HepG2 (cell line): ENCODE results near the gene AJUBA. TPM values are rescaled to one million over a fixed set of nuclear protein-coding genes. Genes with fewer than 3 reads are reported as not detected.

Source experiments
- AGO2 ChIP-seq: fragments of 200-400 bp; formaldehyde crosslinking; optimal IDR thresholded peaks from 2 replicates; pipeline ENCODE3; 2017; ENCODE audit warnings: mild to moderate bottlenecking, low read depth, low read length, moderate library complexity
- BORCS8-MEF2B ChIP-seq: sonication (generic); formaldehyde crosslinking; IDR thresholded peaks from 2 replicates; pipeline ENCODE4 v1.8.0; 2022; ENCODE audit warnings: mild to moderate bottlenecking, missing genetic modification reagents
- BRD4 ChIP-seq: sonication (generic); formaldehyde crosslinking; IDR thresholded peaks from 2 replicates; pipeline ENCODE4 v1.4.0; 2020; ENCODE audit warnings: missing genetic modification reagents
- EED ChIP-seq: sonication (generic); formaldehyde crosslinking; IDR thresholded peaks from 2 replicates; pipeline ENCODE4 v1.5.0; 2020; ENCODE audit warnings: mild to moderate bottlenecking, missing genetic modification reagents
- JARID2 ChIP-seq: sonication (generic); formaldehyde crosslinking; IDR thresholded peaks from 2 replicates; pipeline ENCODE4 v1.8.1; 2023; ENCODE audit warnings: missing genetic modification reagents, inconsistent platforms; ENCODE audit not compliant: insufficient replicate concordance
- MEIS2 ChIP-seq: sonication (generic); formaldehyde crosslinking; IDR thresholded peaks from 2 replicates; pipeline ENCODE4 v1.9.0; 2021; ENCODE audit warnings: mild to moderate bottlenecking, missing genetic modification reagents
- MZF1 ChIP-seq: sonication (generic); formaldehyde crosslinking; IDR thresholded peaks from 2 replicates; pipeline ENCODE4 v1.8.1; 2023; ENCODE audit warnings: mild to moderate bottlenecking, missing genetic modification reagents, borderline replicate concordance
- SMAD1 ChIP-seq: sonication (generic); formaldehyde crosslinking; IDR thresholded peaks from 2 replicates; pipeline ENCODE4 v1.4.0; 2020; ENCODE audit warnings: missing genetic modification reagents, low read depth, mild to moderate bottlenecking, borderline replicate concordance
- SMC3 ChIP-seq: IDR thresholded peaks from 2 replicates; pipeline ENCODE4 v1.6.1; 2011; ENCODE audit warnings: low read length, improper control_type of control experiment
- ZNF121 ChIP-seq: sonication (generic); formaldehyde crosslinking; IDR thresholded peaks from 2 replicates; pipeline ENCODE4 v1.5.0; 2020; ENCODE audit warnings: mild to moderate bottlenecking, missing genetic modification reagents
- ZNF292 ChIP-seq: sonication (generic); formaldehyde crosslinking; IDR thresholded peaks from 2 replicates; pipeline ENCODE4 v1.8.1; 2022; ENCODE audit warnings: mild to moderate bottlenecking, low read depth, missing genetic modification reagents, borderline replicate concordance
- ZNF337 ChIP-seq: sonication (generic); formaldehyde crosslinking; IDR thresholded peaks from 2 replicates; pipeline ENCODE4 v1.5.1; 2020; ENCODE audit warnings: missing genetic modification reagents, low read depth, mild to moderate bottlenecking, borderline replicate concordance
- ZNF367 ChIP-seq: sonication (generic); formaldehyde crosslinking; IDR thresholded peaks from 2 replicates; pipeline ENCODE4 v1.4.0; 2020; ENCODE audit warnings: missing genetic modification reagents, borderline replicate concordance
- ZNF570 ChIP-seq: sonication (generic); formaldehyde crosslinking; IDR thresholded peaks from 2 replicates; pipeline ENCODE4 v1.4.0; 2020; ENCODE audit warnings: mild to moderate bottlenecking, missing genetic modification reagents, borderline replicate concordance
- ZNF614 ChIP-seq: IDR thresholded peaks from 2 replicates; pipeline ENCODE4 v1.6.1; 2018; ENCODE audit warnings: missing biosample characterization, missing genetic modification reagents, inconsistent platforms, borderline replicate concordance
- ZNF891 ChIP-seq: sonication (generic); formaldehyde crosslinking; IDR thresholded peaks from 2 replicates; pipeline ENCODE4 v1.5.0; 2020; ENCODE audit warnings: mild to moderate bottlenecking, missing genetic modification reagents
- polyA plus RNA-seq, 8 experiments: library from polyadenylated mRNA; depleted of rRNA in 3 of 8; stranded (reverse) in 7 of 8; unstranded in 1 of 8; fragments of >200 nt; fragmentation: Illumina TruSeq in 4 of 8; extraction: Trizol in 4 of 8; gene quantifications; 2 replicates each; pipeline versions ENCODE4 v1.2.1 to v1.2.3, GENCODE V29; 2011 to 2016; ENCODE audit warnings: low read depth in 4 of 8, missing spikeins in 1 of 8, mixed read lengths in 1 of 8; ENCODE audit not compliant: insufficient read depth in 1 of 8
- total RNA-seq, 5 experiments: library from RNA; depleted of rRNA; stranded (reverse); fragments of >200 nt; fragmentation: Illumina TruSeq; extraction: Trizol; gene quantifications; 2 replicates each; pipeline ENCODE4 v1.2.3, GENCODE V29; 2016; ENCODE audit warnings: low read depth in 1 of 5
- TF ChIP-seq, protein P1 (sequence below): sonication (generic); formaldehyde crosslinking; IDR thresholded peaks from 2 replicates; pipeline ENCODE4 v1.4.0; 2020; ENCODE audit warnings: missing genetic modification reagents, borderline replicate concordance
- TF ChIP-seq, protein P2 (sequence below): sonication (generic); formaldehyde crosslinking; IDR thresholded peaks from 2 replicates; pipeline ENCODE4 v1.8.0; 2022; ENCODE audit warnings: missing genetic modification reagents, low read depth, mild to moderate bottlenecking, borderline replicate concordance
- TF ChIP-seq, protein P3 (sequence below): sonication (generic); formaldehyde crosslinking; IDR thresholded peaks from 2 replicates; pipeline ENCODE4 v1.8.1; 2023; ENCODE audit warnings: mild to moderate bottlenecking, inconsistent platforms, moderate library complexity, missing genetic modification reagents, borderline replicate concordance
- TF ChIP-seq, protein P4 (sequence below): sonication (generic); formaldehyde crosslinking; IDR thresholded peaks from 2 replicates; pipeline ENCODE4 v1.8.0; 2022; ENCODE audit warnings: mild to moderate bottlenecking, missing genetic modification reagents
- TF ChIP-seq, protein P5 (sequence below): sonication (generic); formaldehyde crosslinking; IDR thresholded peaks from 2 replicates; pipeline ENCODE4 v1.4.0; 2020; ENCODE audit warnings: mild to moderate bottlenecking, missing genetic modification reagents

AJUBA gene
- total and polyA plus RNA-seq, 2 of the 13 experiments (the other 11 are each of a cell fraction or from before 2014, with no cell fraction given), result 157 to 241 TPM

DNA sequence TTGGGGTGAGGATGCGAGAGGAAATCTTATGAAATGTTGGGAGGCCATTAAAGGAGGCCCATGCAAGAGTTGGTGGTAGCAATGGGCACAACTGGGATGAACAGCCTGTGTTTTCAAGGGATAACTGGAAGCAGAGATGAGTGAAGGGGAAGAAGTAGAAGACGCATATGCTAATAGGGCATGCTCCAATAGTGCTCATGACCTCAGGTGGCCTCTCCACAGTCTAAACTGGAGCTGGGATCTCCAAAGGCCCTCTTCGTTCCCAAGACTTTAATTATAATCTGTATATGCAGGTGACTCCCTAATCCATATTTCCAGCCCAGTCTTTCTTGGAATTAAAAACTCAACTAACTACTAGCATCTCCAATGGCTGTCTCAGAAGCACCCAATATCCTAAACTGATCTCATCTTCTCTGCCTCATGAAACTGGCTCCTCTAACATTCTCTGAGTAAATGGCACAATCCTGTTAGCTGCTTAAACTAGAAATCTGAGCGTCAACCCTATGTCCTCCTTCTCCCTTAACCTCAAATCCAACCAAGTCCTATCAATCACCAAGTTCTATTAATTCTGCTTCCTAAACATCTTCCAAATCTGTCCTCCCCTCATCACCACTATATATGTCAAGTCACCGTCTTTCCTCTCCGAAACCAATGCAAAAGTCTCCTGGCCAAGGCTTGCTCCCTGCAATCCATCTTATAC, 2.8 kb upstream of the AJUBA start (continued):
- TF ChIP-seq, protein P1, sequence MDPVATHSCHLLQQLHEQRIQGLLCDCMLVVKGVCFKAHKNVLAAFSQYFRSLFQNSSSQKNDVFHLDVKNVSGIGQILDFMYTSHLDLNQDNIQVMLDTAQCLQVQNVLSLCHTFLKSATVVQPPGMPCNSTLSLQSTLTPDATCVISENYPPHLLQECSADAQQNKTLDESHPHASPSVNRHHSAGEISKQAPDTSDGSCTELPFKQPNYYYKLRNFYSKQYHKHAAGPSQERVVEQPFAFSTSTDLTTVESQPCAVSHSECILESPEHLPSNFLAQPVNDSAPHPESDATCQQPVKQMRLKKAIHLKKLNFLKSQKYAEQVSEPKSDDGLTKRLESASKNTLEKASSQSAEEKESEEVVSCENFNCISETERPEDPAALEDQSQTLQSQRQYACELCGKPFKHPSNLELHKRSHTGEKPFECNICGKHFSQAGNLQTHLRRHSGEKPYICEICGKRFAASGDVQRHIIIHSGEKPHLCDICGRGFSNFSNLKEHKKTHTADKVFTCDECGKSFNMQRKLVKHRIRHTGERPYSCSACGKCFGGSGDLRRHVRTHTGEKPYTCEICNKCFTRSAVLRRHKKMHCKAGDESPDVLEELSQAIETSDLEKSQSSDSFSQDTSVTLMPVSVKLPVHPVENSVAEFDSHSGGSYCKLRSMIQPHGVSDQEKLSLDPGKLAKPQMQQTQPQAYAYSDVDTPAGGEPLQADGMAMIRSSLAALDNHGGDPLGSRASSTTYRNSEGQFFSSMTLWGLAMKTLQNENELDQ, result no peak
- no peak for TF ChIP-seq ZNF570
- TF ChIP-seq AGO2, result peak; percentile 12
- TF ChIP-seq ZNF337 (CRISPR knock-in tag), result no peak
- TF ChIP-seq ZNF292, result no peak
- TF ChIP-seq, protein P2, sequence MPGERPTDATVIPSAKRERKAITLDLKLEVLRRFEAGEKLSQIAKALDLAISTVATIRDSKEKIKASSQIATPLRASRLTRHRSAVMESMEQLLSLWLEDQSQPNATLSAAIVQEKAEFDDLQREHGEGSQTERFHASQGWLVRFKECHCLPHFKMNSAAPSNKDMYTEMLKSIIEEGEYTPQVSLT (CRISPR knock-in tag), result no peak
- TF ChIP-seq ZNF367 (CRISPR knock-in tag), result no peak
- no peak for TF ChIP-seq ZNF614 (CRISPR knock-in tag)
- TF ChIP-seq MZF1 (CRISPR knock-in tag), result no peak
- no peak for TF ChIP-seq MEIS2 (CRISPR knock-in tag)
- TF ChIP-seq BRD4 (CRISPR knock-in tag), result no peak
- no peak for TF ChIP-seq ZNF121
- TF ChIP-seq SMC3, result no peak
- TF ChIP-seq SMAD1 (CRISPR knock-in tag), result no peak
- TF ChIP-seq, protein P3, sequence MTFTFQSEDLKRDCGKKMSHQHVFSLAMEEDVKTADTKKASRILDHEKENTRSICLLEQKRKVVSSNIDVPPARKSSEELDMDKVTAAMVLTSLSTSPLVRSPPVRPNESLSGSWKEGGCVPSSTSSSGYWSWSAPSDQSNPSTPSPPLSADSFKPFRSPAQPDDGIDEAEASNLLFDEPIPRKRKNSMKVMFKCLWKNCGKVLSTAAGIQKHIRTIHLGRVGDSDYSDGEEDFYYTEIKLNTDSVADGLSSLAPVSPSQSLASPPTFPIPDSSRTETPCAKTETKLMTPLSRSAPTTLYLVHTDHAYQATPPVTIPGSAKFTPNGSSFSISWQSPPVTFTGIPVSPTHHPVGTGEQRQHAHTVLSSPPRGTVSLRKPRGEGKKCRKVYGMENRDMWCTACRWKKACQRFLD (CRISPR knock-in tag), result no peak
- 0 out of 2 replicates have a peak, but pooled peaks have one; percentile 33 for TF ChIP-seq BORCS8-MEF2B (CRISPR knock-in tag)
- TF ChIP-seq, protein P4, sequence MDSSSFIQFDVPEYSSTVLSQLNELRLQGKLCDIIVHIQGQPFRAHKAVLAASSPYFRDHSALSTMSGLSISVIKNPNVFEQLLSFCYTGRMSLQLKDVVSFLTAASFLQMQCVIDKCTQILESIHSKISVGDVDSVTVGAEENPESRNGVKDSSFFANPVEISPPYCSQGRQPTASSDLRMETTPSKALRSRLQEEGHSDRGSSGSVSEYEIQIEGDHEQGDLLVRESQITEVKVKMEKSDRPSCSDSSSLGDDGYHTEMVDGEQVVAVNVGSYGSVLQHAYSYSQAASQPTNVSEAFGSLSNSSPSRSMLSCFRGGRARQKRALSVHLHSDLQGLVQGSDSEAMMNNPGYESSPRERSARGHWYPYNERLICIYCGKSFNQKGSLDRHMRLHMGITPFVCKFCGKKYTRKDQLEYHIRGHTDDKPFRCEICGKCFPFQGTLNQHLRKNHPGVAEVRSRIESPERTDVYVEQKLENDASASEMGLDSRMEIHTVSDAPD (CRISPR knock-in tag), result no peak
- no peak for TF ChIP-seq EED (CRISPR knock-in tag)
- TF ChIP-seq ZNF891 (CRISPR knock-in tag), result no peak
- TF ChIP-seq, protein P5, sequence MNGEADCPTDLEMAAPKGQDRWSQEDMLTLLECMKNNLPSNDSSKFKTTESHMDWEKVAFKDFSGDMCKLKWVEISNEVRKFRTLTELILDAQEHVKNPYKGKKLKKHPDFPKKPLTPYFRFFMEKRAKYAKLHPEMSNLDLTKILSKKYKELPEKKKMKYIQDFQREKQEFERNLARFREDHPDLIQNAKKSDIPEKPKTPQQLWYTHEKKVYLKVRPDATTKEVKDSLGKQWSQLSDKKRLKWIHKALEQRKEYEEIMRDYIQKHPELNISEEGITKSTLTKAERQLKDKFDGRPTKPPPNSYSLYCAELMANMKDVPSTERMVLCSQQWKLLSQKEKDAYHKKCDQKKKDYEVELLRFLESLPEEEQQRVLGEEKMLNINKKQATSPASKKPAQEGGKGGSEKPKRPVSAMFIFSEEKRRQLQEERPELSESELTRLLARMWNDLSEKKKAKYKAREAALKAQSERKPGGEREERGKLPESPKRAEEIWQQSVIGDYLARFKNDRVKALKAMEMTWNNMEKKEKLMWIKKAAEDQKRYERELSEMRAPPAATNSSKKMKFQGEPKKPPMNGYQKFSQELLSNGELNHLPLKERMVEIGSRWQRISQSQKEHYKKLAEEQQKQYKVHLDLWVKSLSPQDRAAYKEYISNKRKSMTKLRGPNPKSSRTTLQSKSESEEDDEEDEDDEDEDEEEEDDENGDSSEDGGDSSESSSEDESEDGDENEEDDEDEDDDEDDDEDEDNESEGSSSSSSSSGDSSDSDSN (CRISPR knock-in tag), result no peak
- no peak for TF ChIP-seq JARID2 (CRISPR knock-in tag)
